Renal cortical epithelial cell (primary cell): ENCODE measurements around the gene OARD1. TPM values are rescaled to one million over a fixed set of nuclear protein-coding genes. Genes with fewer than 3 reads are reported as not detected.
A peak's percentile ranks its signal among the peaks of the same experiment; 100 is the strongest.

Experiments used
- DNase-seq: peaks from one replicate; pipeline ENCODE4 v3.0.0-alpha.2; 2011; ENCODE audit warnings: low read depth
- total RNA-seq: library from RNA; depleted of rRNA; stranded (reverse); fragments of >200 nt; gene quantifications from 2 replicates; pipeline ENCODE4 v1.2.3, GENCODE V29; 2014

OARD1 gene
- total RNA-seq, 1 donor from 2014 or later = 17.1 TPM

DNA sequence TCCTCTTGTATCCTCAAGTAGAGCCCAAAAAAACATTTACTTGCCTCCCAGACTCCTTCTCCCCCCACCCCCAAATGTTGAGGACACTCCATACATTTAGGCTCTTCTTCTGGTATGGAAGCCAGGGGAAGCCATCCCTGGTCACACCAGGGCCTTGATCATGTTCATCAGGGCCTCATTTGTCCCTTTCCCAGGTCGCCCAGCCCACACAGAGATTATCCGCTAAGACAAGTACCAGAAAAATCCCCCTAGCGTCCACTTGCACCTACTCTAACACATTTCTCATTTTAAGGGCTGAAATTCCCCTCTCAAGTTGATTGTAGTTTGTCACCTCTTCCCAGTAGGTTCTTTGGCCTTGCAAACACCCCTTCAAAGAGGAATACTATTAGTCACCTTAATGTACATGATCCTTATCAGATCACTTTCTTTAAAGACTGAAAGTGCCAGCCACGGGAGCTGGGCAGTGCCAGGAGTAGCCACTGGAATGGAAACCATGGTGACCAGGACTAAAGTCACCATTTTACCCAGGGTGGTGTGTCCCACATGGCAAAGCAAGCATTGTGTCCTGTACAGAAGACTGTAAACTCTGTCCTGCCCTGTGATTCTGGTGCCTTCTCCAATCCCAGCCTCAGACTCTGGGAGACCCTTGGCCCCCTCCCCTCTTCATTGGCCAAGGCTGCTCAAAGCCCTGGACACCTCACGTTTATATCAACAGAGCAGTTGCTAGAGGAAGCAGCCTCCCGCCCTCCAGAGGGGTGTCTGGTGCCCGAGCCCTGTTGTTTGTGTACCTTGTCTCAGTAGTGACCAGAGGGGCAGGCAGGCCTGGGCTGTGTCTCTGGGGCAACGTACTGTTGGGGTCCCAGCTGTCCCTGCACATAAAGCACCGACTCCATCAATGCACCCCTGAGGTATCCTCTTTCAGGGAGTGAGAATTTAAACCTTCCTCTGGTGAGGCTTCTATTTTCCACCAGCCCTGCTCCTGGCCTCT, 24.1 kb downstream of the OARD1 start:
- no peak for DNase-seq

DNA sequence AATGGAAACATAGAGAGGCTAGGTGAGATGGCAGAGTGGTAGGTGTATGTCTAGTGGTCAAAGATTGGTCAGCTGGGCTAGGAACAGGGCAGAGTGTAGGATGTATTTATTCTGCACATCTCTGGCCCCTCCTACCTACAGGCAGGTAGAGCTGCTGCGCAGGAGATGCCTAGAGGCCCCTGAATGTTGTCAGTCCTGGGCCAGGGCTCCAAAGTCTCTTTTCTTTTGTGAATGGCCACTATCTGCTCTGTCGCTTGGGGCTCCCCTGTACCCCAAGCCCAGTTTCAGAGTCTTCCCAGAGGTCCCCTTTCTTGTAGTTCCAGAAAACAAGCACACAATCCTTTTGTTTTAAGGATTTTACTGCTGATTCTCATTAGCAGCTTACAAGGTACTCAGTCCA, 24.9 kb downstream of the OARD1 start:
- DNase-seq = no peak

DNA sequence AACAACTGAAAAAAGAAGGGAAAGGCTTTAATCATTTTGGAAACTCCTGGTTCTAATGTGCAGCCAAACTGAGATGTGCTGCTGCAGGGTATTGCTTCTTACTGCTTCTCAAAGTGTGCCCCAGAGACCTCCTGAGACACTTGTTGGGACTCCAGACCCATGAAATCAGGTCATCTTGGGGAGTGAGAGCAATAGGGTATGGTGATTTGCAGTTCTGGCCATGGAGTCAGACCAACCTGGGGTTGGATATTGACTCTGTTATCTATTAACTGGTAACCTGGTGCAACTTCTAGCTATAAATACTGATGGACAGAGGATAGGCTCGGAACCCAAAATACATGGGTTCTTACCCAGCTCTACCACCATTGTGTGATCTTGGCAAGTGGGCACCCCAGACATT, 26.1 kb downstream of the OARD1 start:
- DNase-seq = no peak

DNA sequence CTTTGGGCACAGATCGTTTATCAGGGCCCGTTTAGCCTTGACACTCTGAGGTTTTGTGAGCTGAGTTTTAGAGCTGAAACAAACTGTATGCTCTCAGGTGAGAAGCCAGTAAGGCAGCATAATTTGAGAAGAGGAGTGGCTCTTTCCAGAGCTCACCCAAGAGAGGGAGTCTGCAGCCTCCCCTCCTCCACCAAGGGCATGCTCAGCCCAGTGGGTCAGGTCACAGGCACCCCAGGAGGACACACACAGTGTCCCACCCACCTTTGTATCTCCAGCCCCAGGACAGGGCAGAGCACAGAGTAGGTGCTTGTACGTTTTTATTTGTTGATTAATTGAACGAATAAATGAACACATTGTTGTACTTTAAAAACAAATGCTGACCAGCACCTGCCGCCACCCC, 26.5 kb downstream of the OARD1 start:
- no peak for DNase-seq

DNA sequence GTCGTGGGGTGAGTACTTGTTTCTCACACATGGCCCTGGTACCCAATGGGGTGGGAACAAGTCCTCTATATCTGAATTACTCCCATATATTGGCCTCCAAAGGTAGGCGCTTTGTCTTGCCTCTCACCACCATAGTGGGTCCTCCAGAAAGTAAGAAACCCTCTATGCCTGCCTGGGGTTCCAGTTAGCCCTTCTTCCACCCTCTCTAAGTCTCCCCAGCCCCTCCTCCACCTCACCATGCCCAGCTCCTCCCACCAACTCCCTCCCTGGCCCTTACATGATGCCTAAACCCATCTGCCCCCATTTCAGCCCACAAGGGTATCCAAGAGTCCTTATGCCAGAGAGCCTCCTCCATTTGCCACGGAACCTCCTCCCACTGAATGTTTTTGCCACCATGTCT, 29.0 kb downstream of the OARD1 start:
- DNase-seq = no peak

DNA sequence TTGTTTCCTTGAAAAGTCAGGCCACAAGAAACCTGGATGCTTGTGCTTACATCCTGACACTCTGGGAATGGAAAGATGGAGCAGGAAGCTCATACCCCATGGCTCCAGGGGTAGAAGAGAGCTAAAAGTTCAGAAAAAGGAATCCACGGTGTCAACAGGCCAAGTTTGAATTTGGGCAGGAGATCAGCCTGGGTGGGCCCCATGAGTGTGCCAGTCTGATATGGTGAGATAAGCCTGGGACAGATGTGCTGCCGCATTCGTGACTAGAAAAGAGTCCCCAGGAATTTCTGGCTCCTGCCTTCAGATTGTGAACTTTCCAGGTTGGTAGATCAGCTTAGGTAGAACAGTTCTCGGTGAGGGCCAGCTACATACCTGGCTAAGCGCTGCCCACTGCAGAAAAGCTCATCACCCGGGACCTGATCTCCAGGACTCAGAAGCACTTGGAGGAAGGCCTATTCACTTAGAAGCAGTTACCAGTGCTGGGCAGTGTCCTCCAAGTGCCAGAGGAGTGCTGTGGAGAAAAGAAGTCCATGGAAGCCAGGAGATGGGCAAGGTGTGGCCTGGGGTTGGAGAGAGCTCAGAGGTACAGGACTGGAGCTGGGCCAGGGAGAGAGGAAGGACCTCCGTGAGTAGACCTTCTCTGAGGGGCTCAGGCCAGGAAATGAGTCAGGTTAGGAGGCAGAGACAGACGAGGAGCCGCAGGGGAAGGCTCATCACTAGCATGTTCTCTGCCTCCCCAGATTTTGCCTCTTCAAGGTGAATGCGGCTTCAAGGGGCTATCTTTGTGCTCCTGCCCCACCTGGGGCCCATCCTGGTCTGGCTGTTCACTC, 29.7 kb downstream of the OARD1 start, which contains the start of gene TSPO2:
Gene TSPO2 (plus strand): TSS at position 242 of the 830 bp plus-strand sequence. CDS start 519 bp downstream, at position 761.
- DNase-seq = no peak

DNA sequence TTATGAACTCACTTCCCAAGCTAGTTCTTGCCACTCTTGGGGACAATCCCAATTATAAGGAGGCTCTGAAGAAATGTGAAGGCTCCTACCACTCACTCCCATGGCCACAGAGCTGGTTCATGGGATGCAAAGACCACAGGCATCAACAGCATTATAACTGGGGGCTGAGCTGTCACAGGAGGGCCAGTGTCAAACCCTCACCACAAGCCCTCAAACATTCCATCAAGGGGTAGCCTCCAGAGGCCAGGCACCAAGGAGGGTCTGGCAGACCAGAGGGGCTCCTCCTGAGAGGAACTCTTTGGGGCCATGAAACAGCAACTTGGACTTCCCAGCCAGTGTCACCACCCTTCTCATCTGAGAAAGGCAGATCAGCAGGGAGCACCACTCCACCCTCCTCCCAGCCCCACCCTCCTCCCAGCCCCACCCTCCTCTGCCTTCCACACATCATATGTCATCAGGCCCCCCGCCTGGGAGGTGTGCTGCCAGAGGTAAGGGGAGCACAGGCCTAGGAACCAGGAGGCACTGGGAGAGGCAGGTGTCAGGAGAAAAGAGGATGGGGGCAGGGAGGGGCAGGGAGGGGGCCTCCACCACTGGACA, 31.1 kb downstream of the OARD1 start:
- DNase-seq = no peak

DNA sequence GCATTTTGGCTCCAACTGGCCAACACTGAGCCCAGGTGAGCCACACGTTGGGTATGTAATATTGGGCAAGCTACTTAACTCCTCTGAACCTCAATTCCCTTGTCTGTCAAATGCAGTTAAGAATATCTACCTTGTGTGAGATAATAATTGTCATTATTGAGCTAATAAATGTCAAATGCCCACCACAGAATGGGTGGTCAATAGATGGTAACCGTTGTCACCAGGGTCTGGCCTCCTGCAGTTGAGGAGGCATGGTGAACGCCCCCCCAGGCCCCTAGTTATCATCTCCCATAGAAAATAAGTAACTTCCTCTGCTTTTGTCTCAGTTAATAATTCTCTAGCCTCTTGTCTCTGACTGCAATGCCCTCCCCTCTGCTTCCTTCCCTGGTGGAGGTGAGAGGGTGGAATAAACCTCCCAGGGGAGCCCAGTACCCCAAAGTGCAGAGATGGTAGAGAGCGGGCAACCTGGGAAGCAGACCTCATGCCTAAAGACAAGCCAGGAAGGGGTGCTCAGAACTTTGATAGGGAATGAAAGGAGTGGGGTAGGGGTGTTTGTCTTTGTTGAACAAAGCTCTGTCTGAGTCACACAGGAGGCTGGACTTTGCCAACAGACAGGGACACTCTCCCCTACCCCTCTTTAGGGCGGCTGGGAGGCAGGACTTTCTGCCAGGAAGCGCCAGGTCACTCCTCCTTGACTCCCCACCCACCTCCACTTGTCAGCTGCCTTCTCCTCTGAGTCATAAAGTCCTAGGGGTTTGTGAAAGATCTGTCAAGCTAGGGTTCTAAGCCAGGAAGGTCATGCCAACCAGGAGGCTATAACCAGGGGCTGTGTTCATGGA, 31.8 kb downstream of the OARD1 start:
- DNase-seq = peak; percentile 96

DNA sequence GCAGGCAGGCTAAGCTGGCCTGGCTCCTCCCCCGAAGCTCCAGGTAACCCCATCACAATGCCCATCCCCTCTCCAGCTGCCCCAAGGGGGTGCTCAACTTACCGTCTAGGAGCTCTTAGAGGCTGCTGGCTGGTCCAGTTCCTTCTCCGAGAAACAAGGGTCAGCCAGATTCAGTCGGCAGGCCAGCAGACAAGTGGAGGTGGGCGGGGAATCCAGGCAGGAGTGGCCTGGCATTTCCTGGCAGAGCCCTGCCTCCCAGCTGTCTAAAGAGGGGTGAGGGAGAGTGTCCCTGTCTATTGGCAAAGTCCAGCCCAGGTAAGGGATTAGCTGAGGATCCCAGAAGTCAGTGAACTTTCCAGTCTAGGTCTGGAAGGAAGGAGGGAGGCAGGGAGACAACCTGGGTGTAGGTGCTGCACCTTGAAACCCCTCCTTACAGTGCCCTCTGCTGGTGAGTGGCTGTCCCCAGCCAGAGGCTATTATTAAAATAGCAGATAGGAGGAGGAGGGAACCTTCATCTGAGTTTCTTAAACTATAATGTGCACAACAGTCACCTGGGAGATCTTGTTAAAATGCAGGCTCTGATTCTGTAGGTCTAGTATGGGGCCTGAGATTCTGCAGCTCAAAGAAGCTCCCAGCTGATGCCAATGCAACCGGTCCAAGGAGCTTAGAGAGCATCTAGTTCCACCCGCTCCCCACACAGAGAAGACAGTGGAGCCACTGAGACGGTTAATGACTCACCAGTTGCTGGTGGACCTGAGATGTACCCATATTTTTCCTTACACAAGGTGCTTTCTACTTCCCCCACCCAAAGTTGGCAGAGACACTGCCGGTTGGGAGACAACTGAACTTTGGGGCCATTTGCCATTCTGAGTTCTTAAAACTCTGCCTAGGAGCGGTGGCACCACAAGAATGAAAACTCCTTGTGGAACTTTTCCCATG, 32.8 kb downstream of the OARD1 start, which contains the start of gene UNC5CL:
Gene UNC5CL (minus strand): TSS at position 162 of the 939 bp plus-strand sequence. CDS start 4,147 bp downstream, outside the sequence.
- DNase-seq = peak; percentile 73

DNA sequence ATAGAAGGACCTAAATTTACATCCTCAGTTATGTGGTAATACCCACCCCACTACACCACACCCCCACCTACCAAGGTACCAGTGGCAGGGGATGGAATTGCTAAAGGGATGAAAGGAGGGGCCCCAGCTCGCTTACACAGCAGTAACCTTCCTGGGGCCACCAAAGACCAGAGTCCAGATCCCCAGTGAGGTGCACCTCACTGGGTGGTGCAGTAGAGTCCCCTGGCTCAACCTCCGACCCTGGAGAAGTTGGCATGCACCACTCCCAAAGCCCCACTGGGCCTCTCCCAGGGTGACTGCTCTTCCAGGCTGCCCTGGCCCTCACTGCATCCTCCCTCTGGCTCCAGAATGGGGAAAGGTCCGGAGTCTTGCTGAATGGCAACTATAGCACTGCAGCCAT, 34.0 kb downstream of the OARD1 start:
- no peak for DNase-seq

DNA sequence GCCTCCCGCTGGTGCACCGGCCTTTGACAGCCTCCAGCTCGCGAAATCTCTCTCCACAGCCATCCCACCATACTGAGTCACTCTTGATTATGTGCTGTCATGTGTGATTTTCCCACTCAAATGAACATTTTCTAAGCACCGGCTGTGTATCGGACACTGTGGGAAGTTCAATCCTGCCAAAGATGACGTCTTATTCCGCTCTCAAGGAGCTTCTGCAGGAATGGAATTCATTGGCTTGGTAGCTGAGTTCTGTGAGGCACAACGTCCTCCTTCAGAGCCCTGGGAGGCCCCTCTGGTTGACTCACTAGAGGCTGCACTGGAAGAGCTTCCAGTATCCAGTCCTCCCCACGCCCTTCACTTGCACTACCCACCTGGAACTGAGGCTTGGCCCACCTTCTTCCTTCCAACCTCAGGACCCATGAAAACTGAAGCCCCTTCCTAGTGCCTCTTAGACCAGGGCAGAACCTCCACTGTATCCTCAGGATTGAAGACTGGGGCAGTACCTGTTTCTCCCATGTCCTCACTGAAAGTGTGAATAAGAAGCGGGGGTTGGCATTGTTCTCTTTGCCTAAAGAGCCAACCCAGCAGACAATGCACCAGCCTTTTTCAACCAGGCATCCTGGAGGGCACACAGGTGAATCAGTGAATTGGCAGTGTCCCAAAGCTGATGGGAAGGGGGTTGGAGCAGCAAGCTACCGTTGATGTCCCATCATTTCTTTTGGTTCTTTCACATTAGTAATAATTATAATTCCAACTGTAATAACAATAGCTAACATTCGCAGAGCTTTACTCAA, 34.9 kb downstream of the OARD1 start:
- DNase-seq = peak; percentile 74

DNA sequence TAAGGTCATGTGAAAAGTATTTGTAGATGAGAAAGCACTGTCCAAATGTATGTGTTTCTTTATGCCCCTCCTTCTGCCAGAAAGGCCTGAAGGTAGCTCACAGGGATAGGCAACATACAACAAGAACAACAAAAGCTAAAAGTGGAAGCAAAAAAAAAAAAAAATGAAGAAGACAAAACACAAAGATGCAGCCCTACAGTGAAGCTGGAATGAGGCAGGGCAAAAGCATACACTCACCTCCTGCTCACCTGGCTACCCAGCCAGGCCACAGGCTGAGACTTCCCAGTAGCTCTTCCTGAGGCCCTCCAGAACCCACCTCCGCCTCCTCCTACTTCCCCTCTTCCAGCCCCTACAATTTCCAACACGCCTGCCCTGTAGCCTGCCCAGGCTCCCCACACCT, 35.6 kb downstream of the OARD1 start:
- no peak for DNase-seq

DNA sequence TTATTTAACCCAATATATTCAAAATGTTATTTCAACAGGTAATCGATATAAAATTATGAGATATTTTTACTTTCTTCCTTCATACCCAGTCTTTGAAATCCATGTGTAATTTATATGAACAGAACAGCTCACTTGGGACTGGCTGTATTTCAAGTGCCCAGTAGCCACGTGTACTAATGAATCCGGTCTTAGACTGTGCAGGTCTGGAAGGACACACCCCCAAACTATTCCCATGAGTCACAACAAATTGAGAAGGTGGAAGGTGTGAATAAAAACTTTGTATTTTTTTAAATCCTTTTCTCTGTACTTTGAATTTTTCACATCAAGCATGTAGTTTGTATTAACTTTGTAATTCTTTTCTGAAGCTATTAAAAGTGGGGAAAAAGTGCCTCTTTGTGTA, 36.0 kb downstream of the OARD1 start:
- peak; percentile 86 for DNase-seq

DNA sequence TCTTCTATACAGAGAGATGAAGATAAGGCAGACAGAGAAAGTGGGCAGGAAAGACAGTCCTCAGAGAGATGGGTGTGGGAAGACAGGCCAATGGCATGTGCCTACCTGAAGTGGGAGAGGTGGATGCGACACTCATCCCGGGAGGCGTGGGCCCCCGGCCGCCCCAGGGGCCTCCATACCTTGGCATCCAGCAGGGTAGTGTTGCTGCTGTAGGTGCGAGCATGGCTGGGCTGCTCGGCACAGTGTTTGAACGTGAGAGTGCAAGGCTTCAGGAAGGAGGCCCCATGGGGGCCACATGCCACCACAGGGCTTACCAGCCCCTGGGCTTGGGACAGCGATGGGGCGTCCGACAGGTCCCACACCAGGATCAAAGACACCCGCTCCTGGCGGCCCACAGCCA, 38.4 kb downstream of the OARD1 start:
- no peak for DNase-seq

DNA sequence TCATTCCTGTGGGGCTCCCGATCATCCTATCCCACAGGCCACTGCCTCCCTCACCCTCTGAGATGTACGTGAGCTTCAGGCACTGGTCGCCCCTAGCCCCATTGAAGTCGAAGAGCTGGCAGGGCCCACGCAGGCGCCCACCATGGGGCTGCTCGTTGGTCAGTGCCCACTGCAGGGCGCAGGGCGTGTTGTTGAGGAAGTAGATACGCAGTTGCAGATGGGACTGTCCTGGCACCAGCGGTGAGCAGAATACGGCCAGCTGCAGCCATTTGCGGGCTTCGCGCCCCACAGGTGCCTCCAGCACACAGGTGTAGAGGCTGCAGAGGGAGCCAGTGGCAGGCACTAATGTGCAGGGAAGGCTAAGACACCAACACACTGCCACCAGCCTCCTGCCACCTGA, 39.3 kb downstream of the OARD1 start:
- no peak for DNase-seq

DNA sequence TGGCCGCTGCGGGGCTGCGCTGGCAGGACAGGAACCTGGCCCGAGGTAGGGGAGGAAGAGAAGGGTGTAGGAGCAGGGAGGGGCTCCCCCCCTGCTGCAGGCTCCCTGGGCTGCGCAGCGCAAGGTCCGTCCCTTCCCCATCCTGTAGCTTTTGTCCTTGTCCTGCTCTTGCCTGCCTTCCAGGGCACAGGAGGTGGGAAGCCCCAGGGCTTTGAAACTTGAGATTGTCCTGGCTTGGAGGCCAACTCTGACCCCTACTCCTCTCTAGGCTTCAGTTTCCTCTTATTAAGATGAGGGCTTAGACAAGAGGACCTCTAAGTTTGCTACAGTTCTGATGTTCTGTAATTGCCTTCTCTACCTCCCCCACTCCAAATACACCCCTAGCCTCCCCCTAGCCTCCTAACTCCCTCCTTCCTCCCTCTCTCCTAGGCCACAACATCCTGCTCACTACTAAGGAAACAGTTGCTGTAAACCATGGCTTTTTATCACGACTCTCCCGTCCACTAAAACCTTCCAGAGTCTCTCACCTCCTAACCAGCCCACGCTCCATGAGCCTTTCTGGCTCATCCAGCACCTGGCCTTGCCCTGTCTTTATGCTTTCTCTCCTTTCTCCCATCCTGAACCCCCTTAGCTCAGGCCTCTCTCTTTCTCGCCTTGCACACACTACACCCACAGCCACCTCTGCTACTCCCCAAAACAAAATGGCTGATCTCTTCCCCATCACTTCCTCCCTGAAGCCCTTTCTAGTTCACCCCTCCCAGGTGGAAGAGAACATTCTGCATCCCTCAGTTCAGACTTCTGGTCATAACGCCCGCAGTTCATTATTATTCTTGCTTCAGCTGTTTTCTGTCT, 43.4 kb downstream of the OARD1 start:
- DNase-seq = no peak

DNA sequence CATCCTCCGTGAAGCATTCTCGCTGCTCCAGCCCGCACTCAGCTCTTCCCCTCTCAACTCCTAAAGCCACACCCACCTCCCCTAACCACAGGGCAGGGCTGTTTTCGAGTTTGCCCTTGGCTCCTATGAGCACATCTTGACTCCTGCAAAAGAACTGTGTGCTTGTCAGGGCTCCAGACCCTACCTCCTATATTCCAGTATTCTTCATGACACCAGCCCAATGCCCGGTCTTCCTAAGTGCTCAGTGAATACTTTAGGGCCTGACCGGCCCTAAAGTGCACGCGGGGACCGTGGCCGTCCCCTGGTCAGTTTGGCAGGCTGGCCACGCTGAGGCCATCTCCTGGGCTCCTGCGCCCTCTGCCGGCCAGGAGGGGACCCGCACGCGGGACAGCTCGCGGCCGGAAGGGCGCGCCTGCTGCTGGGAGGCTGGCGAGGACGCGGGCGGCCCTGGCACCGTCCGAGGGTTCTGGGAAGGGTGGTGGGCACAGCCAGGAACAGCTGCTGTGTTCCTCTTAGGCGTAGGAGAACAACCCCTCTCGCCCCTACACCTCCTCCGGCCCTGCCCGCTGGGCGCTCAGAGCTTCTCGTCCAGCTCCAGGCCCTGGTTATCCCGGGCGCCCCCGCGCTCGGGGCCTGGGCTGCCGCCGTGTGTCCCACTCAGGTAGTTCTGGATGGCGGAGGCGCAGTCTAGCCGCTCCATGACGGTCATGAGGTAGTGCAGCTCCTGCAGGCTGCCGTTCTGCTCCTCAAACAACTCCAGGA, 44.2 kb downstream of the OARD1 start:
- DNase-seq = peak; percentile 33
